ENCODE measurements around the gene NSRP1.

NSRP1 gene

GRCh38 chr17:30234296-30234695 is 117.7 kb downstream of the NSRP1 start:
- Histone ChIP-seq H3K4me3 (ENCODE audit: low read depth, low read length) (no peak overlapping the region), H3K4me1 (ENCODE audit: control insufficient read depth, insufficient read depth, low read length) (peaks cover 2% of the 10 kb centered on the region; the same call in 1 of the 2 replicates), H3K27ac (ENCODE audit: extremely low read depth, low read depth, low read length) (no peak overlapping the region), H3K36me3 (ENCODE audit: control insufficient read depth in 2 of 2, insufficient read depth in 1 of 2, low read length in 2 of 2) (no peaks in the 10 kb centered on the region), H3K9me3 (ENCODE audit: control insufficient read depth, insufficient read depth, low read depth, low read length) (no peaks in the 10 kb centered on the region)
- ChIA-PET POLR2A (no interaction called here), CTCF (no interaction called here)
- TF ChIP-seq ZNF645 (tag by site-specific recombination; IDR thresholded peaks at IDR 0.05) (no peak), ZNF580 (tag by site-specific recombination; IDR thresholded peaks at IDR 0.05) (no peak), ZNF146 (tag by site-specific recombination; IDR thresholded peaks at IDR 0.05) (no peak), KLF16 (tag by site-specific recombination; IDR thresholded peaks at IDR 0.05) (no peak), ZXDB (tag by site-specific recombination; IDR thresholded peaks at IDR 0.05) (no peak), SP2 (tag by site-specific recombination; IDR thresholded peaks at IDR 0.05) (no peak), ZNF202 (tag by site-specific recombination; IDR thresholded peaks at IDR 0.05; ENCODE audit: borderline replicate concordance) (no peak), ZNF571 (tag by site-specific recombination; IDR thresholded peaks at IDR 0.05) (no peak), ZNF585B (tag by site-specific recombination; IDR thresholded peaks at IDR 0.05) (no peak)

GRCh38 chr17:30234964-30235363 is 118.3 kb downstream of the NSRP1 start:
- Histone ChIP-seq H3K27ac (ENCODE audit: extremely low read depth, low read depth, low read length) (no peak overlapping the region), H3K36me3 (ENCODE audit: control insufficient read depth in 2 of 2, insufficient read depth in 1 of 2, low read length in 2 of 2) (no peaks in the 10 kb centered on the region), H3K9me3 (ENCODE audit: control insufficient read depth, insufficient read depth, low read depth, low read length) (no peaks in the 10 kb centered on the region), H3K4me3 (ENCODE audit: low read depth, low read length) (no peak overlapping the region), H3K4me1 (ENCODE audit: control insufficient read depth, insufficient read depth, low read length) (peaks cover 2% of the 10 kb centered on the region; the same call in 1 of the 2 replicates)
- TF ChIP-seq SP3 (tag by site-specific recombination; IDR thresholded peaks at IDR 0.05) (no peak), ZNF404 (tag by site-specific recombination; IDR thresholded peaks at IDR 0.05) (no peak), ZFP41 (tag by site-specific recombination; IDR thresholded peaks at IDR 0.05; ENCODE audit: borderline replicate concordance) (no peak), RBAK (tag by site-specific recombination; IDR thresholded peaks at IDR 0.05) (no peak), AEBP2 (tag by site-specific recombination; IDR thresholded peaks at IDR 0.05; ENCODE audit: borderline replicate concordance) (no peak), ZSCAN30 (tag by site-specific recombination; IDR thresholded peaks at IDR 0.05) (no peak)
- POLR2A ChIA-PET = interaction anchor here (1.9 kb wide), 1 partner anchor 56 kb away, joined by 4 read pairs; the partner anchor contains the start of gene BLMH
- CTCF ChIA-PET = interaction anchor here (0.6 to 1.7 kb wide), 2 partner anchors 33 to 110 kb away, joined by 3 to 4 read pairs; no protein-coding TSS in a partner anchor

- no peak within 1 kb of the TSS; the same call in 1 of the 2 replicates for H3K27ac ChIP-seq (ENCODE audit: extremely low read depth, low read depth, low read length)
- peak within 1 kb of the TSS; percentile 29 for H3K4me3 ChIP-seq (ENCODE audit: low read depth, low read length)
- ChIA-PET CTCF (interaction anchor here (0.6 to 1.7 kb wide), 5 partner anchors 23 to 130 kb away, joined by 3 to 5 read pairs (median 3); no protein-coding TSS in a partner anchor), POLR2A (interaction anchor here (0.9 to 1.9 kb wide), 2 partner anchors 9 to 56 kb away, joined by 3 to 4 read pairs; partner anchors contain the start of gene BLMH)
- no peak for TF ChIP-seq HOXA7 (CRISPR knock-in tag; IDR thresholded peaks at IDR 0.05; ENCODE audit: borderline replicate concordance)
- TF ChIP-seq ZNF341 (tag by site-specific recombination; IDR thresholded peaks at IDR 0.05; ENCODE audit: low read depth) = no peak
- TF ChIP-seq ZNF558 (tag by site-specific recombination; IDR thresholded peaks at IDR 0.05) = no peak
- no peak for TF ChIP-seq ZNF658 (tag by site-specific recombination; IDR thresholded peaks at IDR 0.05)
- TF ChIP-seq ZNF639 (tag by site-specific recombination; IDR thresholded peaks at IDR 0.05) = no peak
- TF ChIP-seq ZNF76 (tag by site-specific recombination; IDR thresholded peaks at IDR 0.05; ENCODE audit: borderline replicate concordance, low read depth) = no peak
- TF ChIP-seq ZNF280D (tag by site-specific recombination; IDR thresholded peaks at IDR 0.05) = no peak
- TF ChIP-seq ZNF777 (tag by site-specific recombination; IDR thresholded peaks at IDR 0.05; ENCODE audit: borderline replicate concordance) = no peak
- H3K9me3 ChIP-seq (ENCODE audit: control insufficient read depth, insufficient read depth, low read depth, low read length) = no peaks in the 10 kb centered on the region
- peaks cover 2% of the 10 kb centered on the region; the same call in 1 of the 2 replicates for H3K4me1 ChIP-seq (ENCODE audit: control insufficient read depth, insufficient read depth, low read length)
- H3K36me3 ChIP-seq (ENCODE audit: control insufficient read depth in 2 of 2, insufficient read depth in 1 of 2, low read length in 2 of 2) = no peaks in the 10 kb centered on the region
These were observed 119.0 kb downstream of the NSRP1 start, which contains the start of gene SLC6A4 for GRCh38 chr17:30235386-30236296. Gene SLC6A4, minus strand, starts transcription at chr17:30235697. Its CDS starts 13,739 bp downstream, at chr17:30221958.
